IMR-90 (cell line): Measurements from ENCODE around the gene RAB28. TPM values are rescaled to one million over a fixed set of nuclear protein-coding genes. Genes with fewer than 3 reads are reported as not detected.

ENCODE experiments used
- ATAC-seq: fragments of 200-7000 bp; cut with Tn5 transposase; 2 replicates; pipeline ENCODE4 v1.9.1; 2020; ENCODE audit warnings: low read depth, mild to moderate bottlenecking, moderate library complexity
- BruUV-seq: library from RNA; stranded (reverse); fragments of 400-500 nt; replicated peaks from 2 replicates; lab custom pipeline; 2021; lab: Mats Ljungman, UMichigan
- CTCF ChIA-PET: fragments of 300-600 bp; formaldehyde crosslinking; extraction: SDS; loops from one replicate; lab custom pipeline; 2021; ENCODE audit warnings: antibody characterized with exemption; lab: Yijun Ruan, JAX
- POLR2A ChIA-PET: fragments of 300-600 bp; sonication (Branson Sonifier 250); formaldehyde crosslinking; loops from one replicate; lab custom pipeline; 2022; ENCODE audit warnings: antibody characterized with exemption; ENCODE audit not compliant: unreplicated experiment; lab: Charles Lee
- DNase-seq: peaks from one replicate; pipeline ENCODE4 v3.0.0; 2013
- H2AFZ ChIP-seq: replicated peaks from 2 replicates; pipeline ENCODE3; 2013; ENCODE audit warnings: low read length, mild to moderate bottlenecking; ENCODE audit not compliant: poor library complexity
- H2AK5ac ChIP-seq: 2 replicates; pipeline ENCODE4 v1.6.1; 2013; ENCODE audit warnings: low read depth, low read length, inconsistent platforms
- H2AK9ac ChIP-seq: replicated peaks from 2 replicates; pipeline ENCODE3; 2013; ENCODE audit warnings: mild to moderate bottlenecking, low read depth, low read length, moderate library complexity; ENCODE audit not compliant: poor library complexity
- H2BK120ac ChIP-seq: 2 replicates; pipeline ENCODE4 v1.6.1; 2013; ENCODE audit warnings: low read depth, low read length, inconsistent platforms
- H2BK15ac ChIP-seq: 3 replicates; pipeline ENCODE4 v1.6.1; 2013; ENCODE audit warnings: low read depth, low read length, inconsistent platforms
- H2BK20ac ChIP-seq: 2 replicates; pipeline ENCODE4 v1.6.1; 2013; ENCODE audit warnings: low read depth, mild to moderate bottlenecking, inconsistent platforms, low read length, moderate library complexity
- H2BK5ac ChIP-seq: 2 replicates; pipeline ENCODE4 v1.6.1; 2013; ENCODE audit warnings: mild to moderate bottlenecking, low read depth, low read length, inconsistent platforms; ENCODE audit not compliant: poor library complexity, severe bottlenecking
- H3K14ac ChIP-seq: replicated peaks from 2 replicates; pipeline ENCODE4 v1.6.1; 2013; ENCODE audit warnings: low read depth, low read length, inconsistent platforms
- H3K18ac ChIP-seq: 2 replicates; pipeline ENCODE4 v1.6.1; 2013; ENCODE audit warnings: low read depth, low read length, control low read depth
- H3K23ac ChIP-seq: 2 replicates; pipeline ENCODE4 v1.6.1; 2013; ENCODE audit warnings: low read depth, low read length, inconsistent platforms
- H3K27ac ChIP-seq: 2 replicates; pipeline ENCODE4 v1.5.1; 2013; ENCODE audit warnings: mild to moderate bottlenecking, control low read depth, low read length; ENCODE audit not compliant: insufficient read depth
- H3K27me3 ChIP-seq: 2 replicates; pipeline ENCODE4 v1.6.1; 2013; ENCODE audit warnings: low read length; ENCODE audit not compliant: control insufficient read depth, insufficient read depth
- H3K36me3 ChIP-seq: 2 replicates; pipeline ENCODE4 v1.6.1; 2013; ENCODE audit warnings: low read length, mixed read lengths; ENCODE audit not compliant: control insufficient read depth, insufficient read depth
- H3K4ac ChIP-seq: 2 replicates; pipeline ENCODE4 v1.6.1; 2013; ENCODE audit warnings: low read depth, low read length, inconsistent platforms
- H3K4me1 ChIP-seq: 2 replicates; pipeline ENCODE4 v1.6.1; 2013; ENCODE audit warnings: low read length, mixed read lengths; ENCODE audit not compliant: control insufficient read depth, insufficient read depth
- H3K4me2 ChIP-seq: 2 replicates; pipeline ENCODE4 v1.6.1; 2013; ENCODE audit warnings: low read depth, mild to moderate bottlenecking, control low read depth, low read length, moderate library complexity
- H3K4me3 ChIP-seq: 2 replicates; pipeline ENCODE4 v1.5.1; 2013; ENCODE audit warnings: low read depth, mild to moderate bottlenecking, control low read depth, low read length, moderate library complexity; ENCODE audit not compliant: insufficient read depth
- H3K56ac ChIP-seq: 2 replicates; pipeline ENCODE4 v1.6.1; 2013; ENCODE audit warnings: low read length, inconsistent platforms; ENCODE audit not compliant: insufficient read depth; ENCODE audit errors: extremely low read depth
- H3K79me1 ChIP-seq, 2 experiments: 2 replicates each; pipeline ENCODE4 v1.6.1; 2013; ENCODE audit warnings: low read length in 2 of 2, inconsistent platforms in 1 of 2, low read depth in 1 of 2
- H3K9ac ChIP-seq: 2 replicates; pipeline ENCODE4 v1.6.1; 2013; ENCODE audit warnings: low read depth, low read length, control low read depth
- H3K9me1 ChIP-seq: 2 replicates; pipeline ENCODE4 v1.6.1; 2013; ENCODE audit warnings: low read length, inconsistent platforms; ENCODE audit not compliant: insufficient read depth
- H3K9me3 ChIP-seq: 2 replicates; pipeline ENCODE4 v1.6.1; 2013; ENCODE audit warnings: low read length; ENCODE audit not compliant: control insufficient read depth, insufficient read depth
- H4K20me1 ChIP-seq: 2 replicates; pipeline ENCODE4 v1.6.1; 2013; ENCODE audit warnings: low read length, inconsistent platforms; ENCODE audit not compliant: insufficient read depth
- H4K5ac ChIP-seq: 2 replicates; pipeline ENCODE4 v1.6.1; 2013; ENCODE audit warnings: mild to moderate bottlenecking, low read depth, low read length, control low read depth
- H4K8ac ChIP-seq, 2 experiments: 2 replicates each; pipeline ENCODE4 v1.6.1; 2013; ENCODE audit warnings: low read depth in 2 of 2, low read length in 2 of 2, control low read depth in 1 of 2, inconsistent platforms in 1 of 2
- H4K91ac ChIP-seq: 2 replicates; pipeline ENCODE4 v1.6.1; 2013; ENCODE audit warnings: low read depth, low read length, inconsistent platforms; ENCODE audit not compliant: insufficient read depth
- BHLHE40 ChIP-seq: fragments of 150-350 bp; IDR thresholded peaks from 2 replicates; pipeline ENCODE4 v1.6.1; 2016; ENCODE audit warnings: mild to moderate bottlenecking, low read depth, low read length
- CEBPB ChIP-seq: IDR thresholded peaks from 2 replicates; pipeline ENCODE4 v1.6.1; 2012; ENCODE audit warnings: low read depth, low read length, improper control_type of control experiment
- CHD1 ChIP-seq: IDR thresholded peaks from 2 replicates; pipeline ENCODE4 v1.6.1; 2012; ENCODE audit warnings: low read depth, low read length, improper control_type of control experiment
- CTCF ChIP-seq: conservative IDR thresholded peaks from 2 replicates; pipeline ENCODE4 v1.5.1; 2012; ENCODE audit warnings: mild to moderate bottlenecking, low read depth, low read length, improper control_type of control experiment
- ELK1 ChIP-seq: fragments of 150-350 bp; IDR thresholded peaks from 2 replicates; pipeline ENCODE4 v1.6.1; 2016; ENCODE audit warnings: low read depth, mild to moderate bottlenecking, low read length, moderate library complexity, borderline replicate concordance
- FOS ChIP-seq: fragments of 150-350 bp; IDR thresholded peaks from 2 replicates; pipeline ENCODE4 v1.6.1; 2016; ENCODE audit warnings: low read depth, low read length
- MAFK ChIP-seq: IDR thresholded peaks from 2 replicates; pipeline ENCODE4 v1.6.1; 2012; ENCODE audit warnings: low read depth, low read length, improper control_type of control experiment
- MAZ ChIP-seq: IDR thresholded peaks from 2 replicates; pipeline ENCODE4 v1.6.1; 2012; ENCODE audit warnings: low read depth, mild to moderate bottlenecking, low read length, improper control_type of control experiment, moderate library complexity, borderline replicate concordance
- MXI1 ChIP-seq: IDR thresholded peaks from 2 replicates; pipeline ENCODE4 v1.6.1; 2012; ENCODE audit warnings: low read depth, mild to moderate bottlenecking, low read length, moderate library complexity, borderline replicate concordance
- NFE2L2 ChIP-seq: fragments of 150-350 bp; IDR thresholded peaks from 2 replicates; pipeline ENCODE4 v1.6.1; 2016; ENCODE audit warnings: low read depth, mild to moderate bottlenecking, low read length
- POLR2A ChIP-seq: IDR thresholded peaks from 2 replicates; pipeline ENCODE4 v1.6.1; 2012; ENCODE audit warnings: mild to moderate bottlenecking, low read depth, low read length
- RAD21 ChIP-seq: IDR thresholded peaks from 2 replicates; pipeline ENCODE4 v1.6.1; 2012; ENCODE audit warnings: low read length, improper control_type of control experiment
- RCOR1 ChIP-seq: IDR thresholded peaks from 2 replicates; pipeline ENCODE4 v1.6.1; 2012; ENCODE audit warnings: mild to moderate bottlenecking, low read length, improper control_type of control experiment; ENCODE audit not compliant: insufficient replicate concordance
- RFX5 ChIP-seq: IDR thresholded peaks from 2 replicates; pipeline ENCODE4 v1.8.0; 2012; ENCODE audit warnings: low read depth, mild to moderate bottlenecking, low read length, moderate library complexity
- SMC3 ChIP-seq: fragments of 150-350 bp; IDR thresholded peaks from 2 replicates; pipeline ENCODE4 v1.6.1; 2016; ENCODE audit warnings: low read depth, mild to moderate bottlenecking, antibody characterized with exemption, low read length, moderate library complexity
- dilution Hi-C: fragments of 300-500 bp; cut with HindIII; formaldehyde crosslinking; loops from one replicate; pipeline ENCODE4 v1.14.3; 2018; ENCODE audit warnings: low sequenced_read_pairs; ENCODE audit not compliant: unreplicated experiment
- in situ Hi-C: fragments of 300-500 bp; cut with MboI; formaldehyde crosslinking; loops from 3 replicates; pipeline ENCODE4 v1.14.3; 2019; ENCODE audit warnings: low sequenced_read_pairs, inconsistent platforms, mixed read lengths
- intact Hi-C: fragments of 100-400 bp; cut with micrococcal nuclease; formaldehyde crosslinking; loops from 2 replicates; pipeline ENCODE4 v1.10.0; 2022
- polyA plus RNA-seq, 3 experiments: library from polyadenylated mRNA; depleted of rRNA; stranded (reverse); fragments of >200 nt; gene quantifications; 2 replicates each; pipeline ENCODE4 v1.2.3, GENCODE V29; 2012; ENCODE audit warnings: low replicate concordance in 1 of 3
- total RNA-seq: library from RNA; depleted of rRNA; stranded (reverse); fragments of >200 nt; gene quantifications from 2 replicates; pipeline ENCODE4 v1.2.3, GENCODE V29; 2012
- TF ChIP-seq, protein P1 (sequence below): fragments of 150-350 bp; IDR thresholded peaks from 2 replicates; pipeline ENCODE4 v1.6.1; 2017; ENCODE audit warnings: mild to moderate bottlenecking, antibody characterized with exemption, low read length, low read depth

RAB28 gene
- total and polyA plus RNA-seq, 2 of the 4 experiments (the other 2 are of a cell fraction) = 7.5 to 10.8 TPM

GRCh38 chr4:13476152-13476551 lies 8.0 kb downstream of the RAB28 start:
- ChIA-PET CTCF (no interaction called here), POLR2A (no interaction called here)
- no peak overlapping the region for H4K91ac ChIP-seq
- no peak overlapping the region for H3K4me2 ChIP-seq
- H3K36me3 ChIP-seq = no peaks in the 10 kb centered on the region
- H4K8ac ChIP-seq = no peak overlapping the region
- H2BK5ac ChIP-seq = no peak overlapping the region
- no peaks in the 10 kb centered on the region; the same call in 1 of the 2 replicates for H4K20me1 ChIP-seq
- no TSS peak for BruUV-seq
- no peak overlapping the region for H2BK20ac ChIP-seq
- no peak overlapping the region for H2AK5ac ChIP-seq
- H3K4me3 ChIP-seq = no peak overlapping the region
- H3K27me3 ChIP-seq = no peaks in the 10 kb centered on the region
- H3K23ac ChIP-seq = no peak overlapping the region
- dilution Hi-C loops = no loop called here
- H2BK15ac ChIP-seq = no peak overlapping the region
- no peaks in the 10 kb centered on the region for H3K9me1 ChIP-seq
- H3K18ac ChIP-seq = no peak overlapping the region
- H3K14ac ChIP-seq = no peak overlapping the region
- no peaks in the 10 kb centered on the region for H3K4me1 ChIP-seq
- H2AK9ac ChIP-seq = no peak overlapping the region
- H3K27ac ChIP-seq = no peak overlapping the region
- ATAC-seq (no peak), DNase-seq (no peak)
- intact Hi-C loops = no loop called here
- H3K9ac ChIP-seq = no peak overlapping the region
- 0 out of 4 replicates have a peak, but pooled peaks cover 0 to 3% of the 10 kb centered on the region in 2 experiments for H3K79me1 ChIP-seq
- H3K56ac ChIP-seq = no peak overlapping the region
- H3K9me3 ChIP-seq = no peaks in the 10 kb centered on the region
- no peak overlapping the region for H4K5ac ChIP-seq
- TF ChIP-seq RFX5 (no peak), RAD21 (no peak), FOS (no peak), MAZ (no peak), NFE2L2 (no peak), MXI1 (no peak), BHLHE40 (no peak), POLR2A (no peak), SMC3 (no peak), CHD1 (no peak), CTCF (no peak), RCOR1 (no peak), MAFK (no peak), ELK1 (no peak), CEBPB (no peak)
- TF ChIP-seq, protein P1, sequence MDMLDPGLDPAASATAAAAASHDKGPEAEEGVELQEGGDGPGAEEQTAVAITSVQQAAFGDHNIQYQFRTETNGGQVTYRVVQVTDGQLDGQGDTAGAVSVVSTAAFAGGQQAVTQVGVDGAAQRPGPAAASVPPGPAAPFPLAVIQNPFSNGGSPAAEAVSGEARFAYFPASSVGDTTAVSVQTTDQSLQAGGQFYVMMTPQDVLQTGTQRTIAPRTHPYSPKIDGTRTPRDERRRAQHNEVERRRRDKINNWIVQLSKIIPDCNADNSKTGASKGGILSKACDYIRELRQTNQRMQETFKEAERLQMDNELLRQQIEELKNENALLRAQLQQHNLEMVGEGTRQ = no peak
- H3K4ac ChIP-seq = no peak overlapping the region
- no peak overlapping the region for H2BK120ac ChIP-seq
- H2AFZ ChIP-seq = no peak overlapping the region
- in situ Hi-C loops = no loop called here
